Measurements from ENCODE around the gene TRAF2.

Gene TRAF2

DNA sequence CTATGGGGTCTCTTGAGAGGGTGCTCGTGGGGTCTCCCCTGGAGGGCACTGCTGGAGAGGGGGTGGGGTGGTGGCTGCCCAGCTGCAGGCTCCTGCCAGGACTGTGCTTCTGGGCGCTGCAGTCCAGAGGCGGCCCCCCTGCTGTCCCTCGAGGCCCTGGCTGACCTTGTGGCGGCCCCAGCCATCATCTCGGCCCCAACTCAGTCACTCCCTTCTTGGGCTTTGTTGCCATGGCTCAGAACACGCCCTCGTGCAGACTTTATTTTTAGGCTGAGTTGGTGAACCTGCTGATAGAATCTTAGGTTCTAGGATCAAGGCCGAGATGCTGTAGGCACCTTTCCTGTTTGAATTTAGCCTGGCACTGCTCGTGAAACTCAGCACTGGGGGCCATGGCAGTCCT, 35.4 kb downstream of the TRAF2 start:
- no peak for DNase-seq (ENCODE audit: low read depth)
- TF ChIP-seq MYC (IDR thresholded peaks at IDR 0.05; ENCODE audit: low read depth, low read length): no peak
- TF ChIP-seq, protein P1, sequence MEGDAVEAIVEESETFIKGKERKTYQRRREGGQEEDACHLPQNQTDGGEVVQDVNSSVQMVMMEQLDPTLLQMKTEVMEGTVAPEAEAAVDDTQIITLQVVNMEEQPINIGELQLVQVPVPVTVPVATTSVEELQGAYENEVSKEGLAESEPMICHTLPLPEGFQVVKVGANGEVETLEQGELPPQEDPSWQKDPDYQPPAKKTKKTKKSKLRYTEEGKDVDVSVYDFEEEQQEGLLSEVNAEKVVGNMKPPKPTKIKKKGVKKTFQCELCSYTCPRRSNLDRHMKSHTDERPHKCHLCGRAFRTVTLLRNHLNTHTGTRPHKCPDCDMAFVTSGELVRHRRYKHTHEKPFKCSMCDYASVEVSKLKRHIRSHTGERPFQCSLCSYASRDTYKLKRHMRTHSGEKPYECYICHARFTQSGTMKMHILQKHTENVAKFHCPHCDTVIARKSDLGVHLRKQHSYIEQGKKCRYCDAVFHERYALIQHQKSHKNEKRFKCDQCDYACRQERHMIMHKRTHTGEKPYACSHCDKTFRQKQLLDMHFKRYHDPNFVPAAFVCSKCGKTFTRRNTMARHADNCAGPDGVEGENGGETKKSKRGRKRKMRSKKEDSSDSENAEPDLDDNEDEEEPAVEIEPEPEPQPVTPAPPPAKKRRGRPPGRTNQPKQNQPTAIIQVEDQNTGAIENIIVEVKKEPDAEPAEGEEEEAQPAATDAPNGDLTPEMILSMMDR (IDR thresholded peaks at IDR 0.05; ENCODE audit: low read depth, low read length): no peak
- H3K4me3 ChIP-seq (ENCODE audit: low read depth, low read length): no peak overlapping the region

DNA sequence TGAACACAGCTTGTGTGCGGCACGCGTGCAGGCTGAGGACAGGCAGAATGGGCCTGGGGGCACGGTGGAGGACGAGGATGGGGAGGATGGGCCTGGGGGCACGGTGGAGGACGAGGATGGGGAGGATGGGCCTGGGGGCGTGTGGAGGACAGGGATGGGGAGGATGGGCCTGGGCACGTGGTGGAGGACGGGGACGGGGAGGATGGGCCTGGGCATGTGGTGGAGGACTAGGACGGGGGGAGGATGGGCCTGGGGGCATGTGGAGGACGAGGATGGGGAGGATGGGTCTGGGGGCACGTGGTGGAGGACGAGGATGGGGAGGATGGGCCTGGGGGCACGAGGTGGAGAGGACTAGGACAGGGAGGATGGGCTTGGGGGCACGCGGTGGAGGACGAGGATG, 36.2 kb downstream of the TRAF2 start:
- no peak overlapping the region for H3K4me3 ChIP-seq (ENCODE audit: low read depth, low read length)
- TF ChIP-seq POLR2A (IDR thresholded peaks at IDR 0.05; ENCODE audit: extremely low read depth, insufficient read length) (no peak), MYC (IDR thresholded peaks at IDR 0.05; ENCODE audit: low read depth, low read length) (no peak)
- TF ChIP-seq, protein P1 (IDR thresholded peaks at IDR 0.05; ENCODE audit: low read depth, low read length): no peak
- TF ChIP-seq, protein P2, sequence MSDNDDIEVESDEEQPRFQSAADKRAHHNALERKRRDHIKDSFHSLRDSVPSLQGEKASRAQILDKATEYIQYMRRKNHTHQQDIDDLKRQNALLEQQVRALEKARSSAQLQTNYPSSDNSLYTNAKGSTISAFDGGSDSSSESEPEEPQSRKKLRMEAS (IDR thresholded peaks at IDR 0.05; ENCODE audit: low read depth, low read length): no peak
- no peak for DNase-seq (ENCODE audit: low read depth)

DNA sequence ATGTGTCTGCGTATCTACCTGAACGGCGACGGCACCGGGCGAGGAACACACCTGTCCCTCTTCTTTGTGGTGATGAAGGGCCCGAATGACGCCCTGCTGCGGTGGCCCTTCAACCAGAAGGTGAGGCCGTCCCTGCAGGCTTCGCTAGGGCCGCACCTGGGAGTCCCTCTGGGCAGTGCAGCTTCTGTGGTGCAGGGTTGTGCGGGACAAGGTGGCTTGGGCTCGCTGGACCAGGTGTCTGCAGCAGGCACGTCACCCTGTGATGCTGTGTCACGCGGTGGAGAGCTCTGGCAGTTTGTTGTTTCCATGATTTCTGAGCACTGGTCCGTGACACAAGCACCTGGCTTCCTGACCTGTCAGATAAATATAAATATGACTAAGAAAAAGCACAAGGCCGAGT, 37.6 kb downstream of the TRAF2 start:
- no peak overlapping the region for H3K4me3 ChIP-seq (ENCODE audit: low read depth, low read length)
- no peak for DNase-seq (ENCODE audit: low read depth)
- TF ChIP-seq POLR2A (IDR thresholded peaks at IDR 0.05; ENCODE audit: extremely low read depth, insufficient read length) (no peak), MYC (IDR thresholded peaks at IDR 0.05; ENCODE audit: low read depth, low read length) (no peak)
- TF ChIP-seq, protein P1 (IDR thresholded peaks at IDR 0.05; ENCODE audit: low read depth, low read length): no peak
- TF ChIP-seq, protein P2 (IDR thresholded peaks at IDR 0.05; ENCODE audit: low read depth, low read length): no peak

DNA sequence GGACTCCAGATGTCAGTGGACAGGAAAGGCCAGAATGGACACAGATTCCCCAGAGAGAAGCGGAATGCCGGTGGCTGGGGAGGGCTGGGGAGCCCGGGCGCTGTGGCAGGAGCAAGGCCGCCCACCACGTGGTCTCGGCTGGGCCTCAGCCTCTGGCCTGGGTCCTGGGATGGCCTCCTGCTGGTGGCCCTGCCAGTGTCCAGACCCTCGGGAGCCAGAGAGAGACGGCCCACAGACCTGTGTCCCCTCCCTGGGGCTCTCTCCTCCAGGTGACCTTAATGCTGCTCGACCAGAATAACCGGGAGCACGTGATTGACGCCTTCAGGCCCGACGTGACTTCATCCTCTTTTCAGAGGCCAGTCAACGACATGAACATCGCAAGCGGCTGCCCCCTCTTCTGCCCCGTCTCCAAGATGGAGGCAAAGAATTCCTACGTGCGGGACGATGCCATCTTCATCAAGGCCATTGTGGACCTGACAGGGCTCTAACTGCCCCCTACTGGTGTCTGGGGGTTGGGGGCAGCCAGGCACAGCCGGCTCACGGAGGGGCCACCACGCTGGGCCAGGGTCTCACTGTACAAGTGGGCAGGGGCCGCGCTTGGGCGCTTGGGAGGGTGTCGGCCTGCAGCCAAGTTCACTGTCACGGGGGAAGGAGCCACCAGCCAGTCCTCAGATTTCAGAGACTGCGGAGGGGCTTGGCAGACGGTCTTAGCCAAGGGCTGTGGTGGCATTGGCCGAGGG, 39.3 kb downstream of the TRAF2 start:
- TF ChIP-seq POLR2A (IDR thresholded peaks at IDR 0.05; ENCODE audit: extremely low read depth, insufficient read length): no peak
- TF ChIP-seq, protein P2 (IDR thresholded peaks at IDR 0.05; ENCODE audit: low read depth, low read length): no peak
- TF ChIP-seq, protein P1 (IDR thresholded peaks at IDR 0.05; ENCODE audit: low read depth, low read length): no peak
- TF ChIP-seq MYC (IDR thresholded peaks at IDR 0.05; ENCODE audit: low read depth, low read length): no peak
- H3K4me3 ChIP-seq (ENCODE audit: low read depth, low read length): no peak overlapping the region
- no peak for DNase-seq (ENCODE audit: low read depth)

DNA sequence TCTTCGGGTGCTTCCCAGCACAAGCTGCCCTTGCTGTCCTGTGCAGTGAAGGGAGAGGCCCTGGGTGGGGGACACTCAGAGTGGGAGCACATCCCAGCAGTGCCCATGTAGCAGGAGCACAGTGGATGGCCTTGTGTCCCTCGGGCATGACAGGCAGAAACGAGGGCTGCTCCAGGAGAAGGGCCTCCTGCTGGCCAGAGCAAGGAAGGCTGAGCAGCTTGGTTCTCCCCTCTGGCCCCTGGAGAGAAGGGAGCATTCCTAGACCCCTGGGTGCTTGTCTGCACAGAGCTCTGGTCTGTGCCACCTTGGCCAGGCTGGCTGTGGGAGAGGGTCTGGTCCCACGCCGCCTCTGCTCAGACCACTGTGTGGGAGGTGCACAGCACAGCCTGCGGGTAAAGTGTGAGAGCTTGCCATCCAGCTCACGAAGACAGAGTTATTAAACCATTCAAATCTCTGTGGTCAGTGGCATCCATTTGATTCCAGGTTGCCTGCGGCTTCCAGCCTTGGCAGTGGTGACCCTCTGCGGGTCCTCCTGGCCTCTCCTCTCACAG, 39.9 kb downstream of the TRAF2 start:
- no peak for TF ChIP-seq POLR2A (IDR thresholded peaks at IDR 0.05; ENCODE audit: extremely low read depth, insufficient read length)
- TF ChIP-seq MYC (IDR thresholded peaks at IDR 0.05; ENCODE audit: low read depth, low read length): no peak
- TF ChIP-seq, protein P2 (IDR thresholded peaks at IDR 0.05; ENCODE audit: low read depth, low read length): no peak
- TF ChIP-seq, protein P1 (IDR thresholded peaks at IDR 0.05; ENCODE audit: low read depth, low read length): no peak
- DNase-seq (ENCODE audit: low read depth): no peak
- no peak overlapping the region for H3K4me3 ChIP-seq (ENCODE audit: low read depth, low read length)
